Mesendoderm (in vitro differentiated cells): Measurements from ENCODE around the gene ADGRL1.

ENCODE experiments used
- DNase-seq: peaks from one replicate; pipeline ENCODE4 v3.0.0; 2013
- H2AK5ac ChIP-seq: 2 replicates; pipeline ENCODE4 v1.6.1; 2013; ENCODE audit warnings: low read length, inconsistent platforms
- H2BK120ac ChIP-seq: 2 replicates; pipeline ENCODE4 v1.6.1; 2013; ENCODE audit warnings: low read depth, mild to moderate bottlenecking, low read length, moderate library complexity, mixed read lengths
- H2BK15ac ChIP-seq: replicated peaks from 2 replicates; pipeline ENCODE4 v1.6.1; 2013; ENCODE audit warnings: low read depth, mild to moderate bottlenecking, moderate library complexity
- H2BK5ac ChIP-seq: 2 replicates; pipeline ENCODE4 v1.6.1; 2013; ENCODE audit warnings: low read length, inconsistent platforms
- H3K18ac ChIP-seq: 2 replicates; pipeline ENCODE4 v1.6.1; 2013; ENCODE audit warnings: mild to moderate bottlenecking, low read length, mixed read lengths
- H3K23ac ChIP-seq: one replicate; pipeline ENCODE4 v1.6.1; 2013; ENCODE audit warnings: low read length
- H3K27ac ChIP-seq: 2 replicates; pipeline ENCODE4 v1.5.1; 2013; ENCODE audit warnings: low read depth, mild to moderate bottlenecking, inconsistent platforms, low read length, moderate library complexity
- H3K27me3 ChIP-seq: 2 replicates; pipeline ENCODE4 v1.6.1; 2013; ENCODE audit warnings: low read length, control low read depth, mild to moderate bottlenecking, inconsistent platforms; ENCODE audit not compliant: insufficient read depth, poor library complexity
- H3K36me3 ChIP-seq: 2 replicates; pipeline ENCODE4 v1.6.1; 2013; ENCODE audit warnings: low read length, inconsistent platforms; ENCODE audit not compliant: control insufficient read depth, insufficient read depth
- H3K4ac ChIP-seq: one replicate; pipeline ENCODE4 v1.6.1; 2013; ENCODE audit warnings: low read depth, mild to moderate bottlenecking, low read length, moderate library complexity
- H3K4me1 ChIP-seq: 2 replicates; pipeline ENCODE4 v1.6.1; 2013; ENCODE audit warnings: low read depth, low read length, inconsistent platforms; ENCODE audit not compliant: control insufficient read depth
- H3K4me2 ChIP-seq: 2 replicates; pipeline ENCODE4 v1.6.1; 2013; ENCODE audit warnings: low read length
- H3K4me3 ChIP-seq: 2 replicates; pipeline ENCODE4 v1.5.1; 2013; ENCODE audit warnings: mild to moderate bottlenecking, low read length
- H3K56ac ChIP-seq: one replicate; pipeline ENCODE4 v1.6.1; 2013; ENCODE audit warnings: low read length
- H3K79me1 ChIP-seq: 2 replicates; pipeline ENCODE4 v1.6.1; 2013; ENCODE audit warnings: low read length, inconsistent platforms
- H3K79me2 ChIP-seq: 2 replicates; pipeline ENCODE4 v1.6.1; 2013; ENCODE audit warnings: mild to moderate bottlenecking, low read length; ENCODE audit not compliant: control insufficient read depth, insufficient read depth
- H3K9ac ChIP-seq: 2 replicates; pipeline ENCODE4 v1.6.1; 2013; ENCODE audit warnings: low read length, inconsistent platforms
- H4K5ac ChIP-seq: one replicate; pipeline ENCODE4 v1.6.1; 2013; ENCODE audit warnings: low read length
- H4K8ac ChIP-seq: one replicate; pipeline ENCODE4 v1.6.1; 2013; ENCODE audit warnings: low read depth, mild to moderate bottlenecking, control low read depth, low read length, moderate library complexity
- WGBS: extraction: QIAGEN DNeasy Blood & Tissue Kit; methylation state at CpG from one replicate; pipeline ENCODE4 v1.1.7; 2013; ENCODE audit warnings: low lambda C conversion rate, missing lambda C conversion rate; ENCODE audit not compliant: insufficient coverage; ENCODE audit errors: extremely low coverage; 5-methylcytosine and 5-hydroxymethylcytosine counted together

The ADGRL1 gene

GRCh38 chr19:14158276-14159023 is 47.5 kb downstream of the ADGRL1 start:
- no CpG with 5 or more reads among the region's 16 CpGs for WGBS

GRCh38 chr19:14156971-14157717 is 48.8 kb downstream of the ADGRL1 start:
- Histone ChIP-seq H3K79me1 (no peaks in the 10 kb centered on the region), H2BK15ac (no peak overlapping the region), H4K8ac (no peak overlapping the region), H3K4me3 (no peak overlapping the region), H3K23ac (no peak overlapping the region), H2BK5ac (no peak overlapping the region), H2BK120ac (no peak overlapping the region), H3K36me3 (peaks cover 10% of the 10 kb centered on the region), H2AK5ac (no peak overlapping the region), H3K27me3 (no peaks in the 10 kb centered on the region), H3K56ac (no peak overlapping the region), H3K18ac (no peak overlapping the region), H4K5ac (no peak overlapping the region), H3K27ac (no peak overlapping the region), H3K9ac (no peak overlapping the region), H3K79me2 (no peaks in the 10 kb centered on the region), H3K4me1 (no peaks in the 10 kb centered on the region), H3K4ac (no peak overlapping the region), H3K4me2 (no peak overlapping the region)
- WGBS: no CpG with 5 or more reads among the region's 26 CpGs
- DNase-seq: no peak

More at GRCh38 chr19:14158276-14159023, 47.5 kb downstream of the ADGRL1 start:
- H4K8ac ChIP-seq: no peak overlapping the region
- H3K27ac ChIP-seq: no peak overlapping the region
- no peaks in the 10 kb centered on the region for H3K79me1 ChIP-seq
- no peak overlapping the region for H3K4me2 ChIP-seq
- no peak overlapping the region for H3K9ac ChIP-seq
- H4K5ac ChIP-seq: no peak overlapping the region
- DNase-seq: no peak
- peaks cover 7% of the 10 kb centered on the region for H3K36me3 ChIP-seq
- no peak overlapping the region for H2BK15ac ChIP-seq
- no peak overlapping the region for H2AK5ac ChIP-seq
- H3K79me2 ChIP-seq: no peaks in the 10 kb centered on the region
- no peak overlapping the region for H2BK5ac ChIP-seq
- H3K56ac ChIP-seq: no peak overlapping the region
- no peak overlapping the region for H3K23ac ChIP-seq
- no peak overlapping the region for H3K18ac ChIP-seq
- H3K4me1 ChIP-seq: no peaks in the 10 kb centered on the region
- no peak overlapping the region for H2BK120ac ChIP-seq
- H3K27me3 ChIP-seq: no peaks in the 10 kb centered on the region
- no peak overlapping the region for H3K4ac ChIP-seq
- H3K4me3 ChIP-seq: no peak overlapping the region

GRCh38 chr19:14156122-14156521 is 49.8 kb downstream of the ADGRL1 start:
- H2BK15ac ChIP-seq: no peak overlapping the region
- no peaks in the 10 kb centered on the region for H3K27me3 ChIP-seq
- no peak overlapping the region for H3K9ac ChIP-seq
- no peak overlapping the region for H3K4me2 ChIP-seq
- H3K18ac ChIP-seq: no peak overlapping the region
- no peak overlapping the region for H3K4ac ChIP-seq
- no peak overlapping the region for H2AK5ac ChIP-seq
- H2BK120ac ChIP-seq: no peak overlapping the region
- no peaks in the 10 kb centered on the region for H3K79me1 ChIP-seq
- no peak overlapping the region for H3K4me3 ChIP-seq
- no peak overlapping the region for H3K56ac ChIP-seq
- H4K5ac ChIP-seq: no peak overlapping the region
- no peak overlapping the region for H4K8ac ChIP-seq
- no peak overlapping the region for H3K27ac ChIP-seq
- peaks cover 11% of the 10 kb centered on the region for H3K36me3 ChIP-seq
- H3K79me2 ChIP-seq: no peaks in the 10 kb centered on the region
- H3K4me1 ChIP-seq: no peaks in the 10 kb centered on the region
- no peak overlapping the region for H2BK5ac ChIP-seq
- no peak for DNase-seq
- no CpG with 5 or more reads among the region's 12 CpGs for WGBS
- H3K23ac ChIP-seq: no peak overlapping the region

- Histone ChIP-seq H3K4me1 (no peaks in the 10 kb centered on the region), H3K56ac (no peak overlapping the region), H2BK5ac (no peak overlapping the region), H4K5ac (no peak overlapping the region), H3K18ac (no peak overlapping the region), H3K79me2 (no peaks in the 10 kb centered on the region), H4K8ac (no peak overlapping the region), H3K27ac (no peak overlapping the region), H3K4me3 (no peak overlapping the region), H3K4me2 (no peak overlapping the region), H3K79me1 (no peaks in the 10 kb centered on the region), H2AK5ac (no peak overlapping the region), H3K4ac (no peak overlapping the region), H2BK15ac (no peak overlapping the region), H3K27me3 (no peaks in the 10 kb centered on the region), H3K36me3 (peaks cover 11% of the 10 kb centered on the region), H3K23ac (no peak overlapping the region), H3K9ac (no peak overlapping the region), H2BK120ac (no peak overlapping the region)
- no peak for DNase-seq
- WGBS: no CpG with 5 or more reads among the region's 17 CpGs
These were observed 50.6 kb downstream of the ADGRL1 start for GRCh38 chr19:14155371-14155770.

GRCh38 chr19:14152713-14153112 is 53.3 kb downstream of the ADGRL1 start:
- no peak overlapping the region for H2BK120ac ChIP-seq
- H3K79me2 ChIP-seq: no peaks in the 10 kb centered on the region
- H3K4ac ChIP-seq: no peak overlapping the region
- H3K27me3 ChIP-seq: no peaks in the 10 kb centered on the region
- H3K4me1 ChIP-seq: no peaks in the 10 kb centered on the region
- H2AK5ac ChIP-seq: no peak overlapping the region
- H3K27ac ChIP-seq: no peak overlapping the region
- no peak for DNase-seq
- no peak overlapping the region for H4K8ac ChIP-seq
- no peak overlapping the region for H2BK5ac ChIP-seq
- no peak overlapping the region for H3K9ac ChIP-seq
- no CpG with 5 or more reads among the region's 12 CpGs for WGBS
- no peak overlapping the region for H3K4me2 ChIP-seq
- no peak overlapping the region for H3K23ac ChIP-seq
- H3K4me3 ChIP-seq: no peak overlapping the region
- no peak overlapping the region for H4K5ac ChIP-seq
- H3K36me3 ChIP-seq: peaks cover 7% of the 10 kb centered on the region
- no peak overlapping the region for H2BK15ac ChIP-seq
- no peak overlapping the region for H3K56ac ChIP-seq
- no peaks in the 10 kb centered on the region for H3K79me1 ChIP-seq
- H3K18ac ChIP-seq: no peak overlapping the region
